ENCODE measurements around the gene CCT3.
A peak's percentile ranks its signal among the peaks of the same experiment; 100 is the strongest.

CCT3 gene

GRCh38 chr1:156320560-156320959, 17.5 kb downstream of the CCT3 start:
- TF ChIP-seq CTCF (IDR thresholded peaks at IDR 0.05; ENCODE audit: insufficient read depth, low read depth, low read length, missing control alignments): no peak
- H3K4me3 ChIP-seq (ENCODE audit: low read depth, low read length): no peak overlapping the region
- no peak for DNase-seq (ENCODE audit: low read depth)

- no peak overlapping the region for H3K4me3 ChIP-seq (ENCODE audit: low read depth, low read length)
- peak; percentile 36 for TF ChIP-seq CTCF (IDR thresholded peaks at IDR 0.05; ENCODE audit: insufficient read depth, low read depth, low read length, missing control alignments)
- DNase-seq (ENCODE audit: low read depth): peak; percentile 18
Measured at GRCh38 chr1:156319664-156320063, 18.4 kb downstream of the CCT3 start.

- DNase-seq (ENCODE audit: low read depth): no peak
- no peak for TF ChIP-seq CTCF (IDR thresholded peaks at IDR 0.05; ENCODE audit: insufficient read depth, low read depth, low read length, missing control alignments)
Measured at GRCh38 chr1:156316909-156317308, 21.2 kb downstream of the CCT3 start.

GRCh38 chr1:156310962-156311361, 27.1 kb downstream of the CCT3 start:
- no peak for TF ChIP-seq CTCF (IDR thresholded peaks at IDR 0.05; ENCODE audit: insufficient read depth, low read depth, low read length, missing control alignments)
- no peak overlapping the region for H3K4me3 ChIP-seq (ENCODE audit: low read depth, low read length)
- no peak for DNase-seq (ENCODE audit: low read depth)

More at GRCh38 chr1:156316909-156317308, 21.2 kb downstream of the CCT3 start:
- no peak overlapping the region for H3K4me3 ChIP-seq (ENCODE audit: low read depth, low read length)

- DNase-seq (ENCODE audit: low read depth): no peak
- TF ChIP-seq CTCF (IDR thresholded peaks at IDR 0.05; ENCODE audit: insufficient read depth, low read depth, low read length, missing control alignments): no peak
- no peak overlapping the region for H3K4me3 ChIP-seq (ENCODE audit: low read depth, low read length)
Measured at GRCh38 chr1:156308078-156308477, 30.0 kb downstream of the CCT3 start.

- no peak for TF ChIP-seq CTCF (IDR thresholded peaks at IDR 0.05; ENCODE audit: insufficient read depth, low read depth, low read length, missing control alignments)
- no peak for DNase-seq (ENCODE audit: low read depth)
Measured at GRCh38 chr1:156305215-156305614, 32.9 kb downstream of the CCT3 start.

GRCh38 chr1:156303241-156303640, 34.9 kb downstream of the CCT3 start:
- TF ChIP-seq CTCF (IDR thresholded peaks at IDR 0.05; ENCODE audit: insufficient read depth, low read depth, low read length, missing control alignments): no peak
- H3K4me3 ChIP-seq (ENCODE audit: low read depth, low read length): no peak overlapping the region
- DNase-seq (ENCODE audit: low read depth): no peak

More at GRCh38 chr1:156305215-156305614, 32.9 kb downstream of the CCT3 start:
- H3K4me3 ChIP-seq (ENCODE audit: low read depth, low read length): no peak overlapping the region
